Trophoblast cell (in vitro differentiated cells and primary cell): ENCODE results near the gene WSB2.

Source experiments
- DNase-seq, 2 donors: peaks; one replicate each; pipeline ENCODE4 v3.0.0-alpha.2; 2016
- H2AFZ ChIP-seq: 2 replicates; pipeline ENCODE4 v1.6.1; 2013; ENCODE audit warnings: low read length, moderate library complexity, mild to moderate bottlenecking; ENCODE audit not compliant: insufficient read depth, poor library complexity
- H2AK5ac ChIP-seq: 2 replicates; pipeline ENCODE4 v1.6.1; 2013; ENCODE audit warnings: mild to moderate bottlenecking, low read length
- H2BK120ac ChIP-seq: 2 replicates; pipeline ENCODE4 v1.6.1; 2013; ENCODE audit warnings: low read length, mild to moderate bottlenecking, moderate library complexity; ENCODE audit not compliant: insufficient read depth, poor library complexity
- H2BK12ac ChIP-seq: 2 replicates; pipeline ENCODE4 v1.6.1; 2013; ENCODE audit warnings: mild to moderate bottlenecking, low read length, moderate library complexity
- H2BK5ac ChIP-seq: 2 replicates; pipeline ENCODE4 v1.6.1; 2013; ENCODE audit warnings: low read length, low read depth, moderate library complexity, mild to moderate bottlenecking; ENCODE audit not compliant: poor library complexity
- H3K14ac ChIP-seq: 2 replicates; pipeline ENCODE4 v1.6.1; 2013; ENCODE audit warnings: mild to moderate bottlenecking, low read length
- H3K18ac ChIP-seq: 2 replicates; pipeline ENCODE4 v1.6.1; 2013; ENCODE audit warnings: mild to moderate bottlenecking, low read length
- H3K23ac ChIP-seq: 2 replicates; pipeline ENCODE4 v1.6.1; 2013; ENCODE audit warnings: low read length
- H3K27ac ChIP-seq: 2 replicates; pipeline ENCODE4 v1.5.1; 2013; ENCODE audit warnings: low read depth, mild to moderate bottlenecking, inconsistent platforms, low read length, moderate library complexity
- H3K27me3 ChIP-seq: 2 replicates; pipeline ENCODE4 v1.6.1; 2013; ENCODE audit warnings: inconsistent platforms, mild to moderate bottlenecking, low read length, moderate library complexity; ENCODE audit not compliant: insufficient read depth
- H3K36me3 ChIP-seq, 2 experiments: 1 replicate in 1 of 2; 2 replicates in 1 of 2; pipeline ENCODE4 v1.6.1; 2013; ENCODE audit warnings: low read length in 2 of 2, mild to moderate bottlenecking in 2 of 2, moderate library complexity in 1 of 2; ENCODE audit not compliant: insufficient read depth in 2 of 2, control insufficient read depth in 1 of 2
- H3K4ac ChIP-seq: 2 replicates; pipeline ENCODE4 v1.6.1; 2013; ENCODE audit warnings: low read depth, mild to moderate bottlenecking, low read length, moderate library complexity
- H3K4me1 ChIP-seq, 2 experiments: 1 replicate in 1 of 2; 2 replicates in 1 of 2; pipeline ENCODE4 v1.6.1; 2013; ENCODE audit warnings: low read length in 2 of 2, mild to moderate bottlenecking in 2 of 2, moderate library complexity in 1 of 2; ENCODE audit not compliant: insufficient read depth in 2 of 2, control insufficient read depth in 1 of 2
- H3K4me2 ChIP-seq: 2 replicates; pipeline ENCODE4 v1.6.1; 2013; ENCODE audit warnings: inconsistent platforms, mild to moderate bottlenecking, low read length, moderate library complexity
- H3K4me3 ChIP-seq: 2 replicates; pipeline ENCODE4 v1.5.1; 2013; ENCODE audit warnings: mild to moderate bottlenecking, low read depth, low read length, inconsistent platforms
- H3K79me1 ChIP-seq: one replicate; pipeline ENCODE4 v1.6.1; 2013; ENCODE audit warnings: low read length
- H3K79me2 ChIP-seq: 2 replicates; pipeline ENCODE4 v1.6.1; 2013; ENCODE audit warnings: low read length, mild to moderate bottlenecking; ENCODE audit not compliant: control insufficient read depth, insufficient read depth, poor library complexity
- H3K9ac ChIP-seq: 2 replicates; pipeline ENCODE4 v1.6.1; 2013; ENCODE audit warnings: mild to moderate bottlenecking, low read length
- H3K9me3 ChIP-seq: 2 replicates; pipeline ENCODE4 v1.6.1; 2013; ENCODE audit warnings: low read depth, mild to moderate bottlenecking, control low read depth, inconsistent platforms, low read length; ENCODE audit not compliant: insufficient read depth
- H4K12ac ChIP-seq: 2 replicates; pipeline ENCODE4 v1.6.1; 2013; ENCODE audit warnings: low read depth, mild to moderate bottlenecking, low read length, moderate library complexity
- H4K8ac ChIP-seq: 2 replicates; pipeline ENCODE4 v1.6.1; 2013; ENCODE audit warnings: low read depth, mild to moderate bottlenecking, low read length, moderate library complexity
- H4K91ac ChIP-seq: one replicate; pipeline ENCODE4 v1.6.1; 2013; ENCODE audit warnings: low read depth, mild to moderate bottlenecking, low read length, moderate library complexity
- WGBS: extraction: QIAGEN DNeasy Blood & Tissue Kit; methylation state at CpG from one replicate; pipeline ENCODE4 v1.1.7; 2013; ENCODE audit warnings: missing lambda C conversion rate; ENCODE audit not compliant: insufficient read length, insufficient coverage; ENCODE audit errors: extremely low coverage; 5-methylcytosine and 5-hydroxymethylcytosine counted together

Gene WSB2

GRCh38 chr12:118033902-118034301, 27.1 kb downstream of the WSB2 start:
- Histone ChIP-seq H3K9me3 (no peaks in the 10 kb centered on the region), H2AK5ac (no peak overlapping the region), H4K91ac (no peak overlapping the region), H3K79me2 (no peaks in the 10 kb centered on the region), H3K18ac (no peak overlapping the region), H3K14ac (no peak overlapping the region), H2AFZ (no peak overlapping the region), H4K8ac (no peak overlapping the region), H3K9ac (no peak overlapping the region), H2BK120ac (no peak overlapping the region), H3K4me2 (peak overlapping the region; percentile 13), H3K27me3 (no peaks in the 10 kb centered on the region), H3K36me3 (peaks cover 35 to 50% of the 10 kb centered on the region in 2 experiments), H4K12ac (no peak overlapping the region), H2BK12ac (no peak overlapping the region), H3K4me3 (no peak overlapping the region), H3K79me1 (peaks cover 4% of the 10 kb centered on the region), H3K4me1 (peaks cover 6 to 10% of the 10 kb centered on the region in 2 experiments), H3K23ac (no peak overlapping the region), H2BK5ac (no peak overlapping the region), H3K27ac (peak overlapping the region; percentile 68), H3K4ac (no peak overlapping the region)
- no CpG with 5 or more reads among the region's 5 CpGs for WGBS
- DNase-seq, result peak; percentile 62 to 93

- Histone ChIP-seq H2BK12ac (no peak overlapping the region), H3K4me1 (peaks cover 6 to 10% of the 10 kb centered on the region in 2 experiments), H2BK5ac (no peak overlapping the region), H4K8ac (no peak overlapping the region), H3K18ac (no peak overlapping the region), H3K36me3 (peaks cover 37 to 52% of the 10 kb centered on the region in 2 experiments), H3K79me1 (peaks cover 4% of the 10 kb centered on the region), H2AFZ (no peak overlapping the region), H3K9ac (no peak overlapping the region), H3K27ac (peak overlapping the region; percentile 68), H3K79me2 (no peaks in the 10 kb centered on the region), H3K14ac (no peak overlapping the region), H2AK5ac (no peak overlapping the region), H3K4me3 (no peak overlapping the region), H3K4ac (no peak overlapping the region), H3K4me2 (peak overlapping the region; percentile 13), H4K91ac (no peak overlapping the region), H4K12ac (no peak overlapping the region), H3K9me3 (no peaks in the 10 kb centered on the region), H3K27me3 (no peaks in the 10 kb centered on the region), H2BK120ac (no peak overlapping the region), H3K23ac (no peak overlapping the region)
- no CpG with 5 or more reads among the region's 5 CpGs for WGBS
- no peak for DNase-seq
Observed at GRCh38 chr12:118033323-118033722, 27.7 kb downstream of the WSB2 start.

GRCh38 chr12:118032188-118032587, 28.8 kb downstream of the WSB2 start:
- WGBS, result no CpG with 5 or more reads among the region's 7 CpGs
- H3K4me3 ChIP-seq, result no peak overlapping the region
- H3K9me3 ChIP-seq, result no peaks in the 10 kb centered on the region
- no peak overlapping the region for H3K27ac ChIP-seq
- H3K27me3 ChIP-seq, result no peaks in the 10 kb centered on the region
- H4K91ac ChIP-seq, result no peak overlapping the region
- no peak for DNase-seq
- peaks cover 6 to 10% of the 10 kb centered on the region in 2 experiments for H3K4me1 ChIP-seq
- peaks cover 30 to 52% of the 10 kb centered on the region in 2 experiments for H3K36me3 ChIP-seq
- no peak overlapping the region for H3K4me2 ChIP-seq
- H4K12ac ChIP-seq, result peak overlapping the region; percentile 59
- peak overlapping the region; percentile 78 for H3K18ac ChIP-seq
- H2BK120ac ChIP-seq, result no peak overlapping the region
- no peak overlapping the region for H3K14ac ChIP-seq
- peak overlapping the region; percentile 35 for H2BK12ac ChIP-seq
- no peak overlapping the region for H2AFZ ChIP-seq
- no peak overlapping the region for H3K23ac ChIP-seq
- H4K8ac ChIP-seq, result no peak overlapping the region
- peaks cover 4% of the 10 kb centered on the region for H3K79me1 ChIP-seq
- H2BK5ac ChIP-seq, result no peak overlapping the region
- H3K9ac ChIP-seq, result no peak overlapping the region
- no peaks in the 10 kb centered on the region for H3K79me2 ChIP-seq
- H3K4ac ChIP-seq, result no peak overlapping the region
- H2AK5ac ChIP-seq, result no peak overlapping the region

GRCh38 chr12:118029166-118029565, 31.8 kb downstream of the WSB2 start:
- Histone ChIP-seq H3K4me1 (peaks cover 5 to 6% of the 10 kb centered on the region in 2 experiments), H3K36me3 (peaks cover 31 to 55% of the 10 kb centered on the region in 2 experiments), H4K12ac (no peak overlapping the region), H3K9ac (no peak overlapping the region), H2BK5ac (no peak overlapping the region), H3K4me3 (no peak overlapping the region), H4K91ac (no peak overlapping the region), H3K14ac (no peak overlapping the region), H3K27me3 (no peaks in the 10 kb centered on the region), H2AFZ (no peak overlapping the region), H2AK5ac (no peak overlapping the region), H4K8ac (no peak overlapping the region), H3K23ac (no peak overlapping the region), H2BK120ac (no peak overlapping the region), H3K9me3 (no peaks in the 10 kb centered on the region), H3K27ac (no peak overlapping the region), H3K4me2 (no peak overlapping the region), H3K79me2 (no peaks in the 10 kb centered on the region), H3K79me1 (peaks cover 4% of the 10 kb centered on the region), H2BK12ac (no peak overlapping the region), H3K4ac (no peak overlapping the region), H3K18ac (no peak overlapping the region)
- WGBS, result no CpG with 5 or more reads among the region's 5 CpGs
- no peak for DNase-seq
